ENCODE data around the gene CYB561.

Gene CYB561

GRCh38 chr17:63431939-63432804 is 13.9 kb downstream of the CYB561 start:
- DNase-seq: peak; percentile 88

GRCh38 chr17:63431618-63431938 is 14.5 kb downstream of the CYB561 start:
- no peak for DNase-seq

DNA sequence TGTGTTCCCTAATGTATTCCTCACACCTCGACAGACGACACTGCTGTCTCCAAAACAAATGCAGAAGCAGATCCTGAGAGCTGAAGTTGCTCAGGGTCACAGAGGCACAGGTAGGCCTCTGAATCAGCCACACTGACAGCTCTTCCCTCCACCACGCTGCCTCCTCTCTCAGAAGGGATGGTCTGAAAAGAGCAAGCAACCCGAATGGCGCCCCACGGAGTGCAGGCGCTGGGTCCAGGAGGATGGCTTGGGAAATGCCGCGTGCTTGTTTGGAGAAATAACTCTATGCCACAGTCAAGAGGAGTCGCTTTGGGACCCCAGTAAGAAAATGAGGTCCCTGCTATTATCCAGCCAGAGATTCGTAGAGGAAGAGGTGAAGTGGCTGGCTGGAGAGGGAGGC is 15.9 kb downstream of the CYB561 start:
- DNase-seq: no peak

GRCh38 chr17:63429766-63430165 is 16.3 kb downstream of the CYB561 start:
- no peak for DNase-seq

GRCh38 chr17:63426917-63427308 is 19.2 kb downstream of the CYB561 start:
- no peak for DNase-seq

- no peak for DNase-seq
These were observed 19.8 kb downstream of the CYB561 start for GRCh38 chr17:63426041-63426916.

GRCh38 chr17:63425483-63425882 is 20.6 kb downstream of the CYB561 start:
- peak; percentile 75 for DNase-seq

GRCh38 chr17:63423963-63424362 is 22.1 kb downstream of the CYB561 start:
- DNase-seq: no peak

DNA sequence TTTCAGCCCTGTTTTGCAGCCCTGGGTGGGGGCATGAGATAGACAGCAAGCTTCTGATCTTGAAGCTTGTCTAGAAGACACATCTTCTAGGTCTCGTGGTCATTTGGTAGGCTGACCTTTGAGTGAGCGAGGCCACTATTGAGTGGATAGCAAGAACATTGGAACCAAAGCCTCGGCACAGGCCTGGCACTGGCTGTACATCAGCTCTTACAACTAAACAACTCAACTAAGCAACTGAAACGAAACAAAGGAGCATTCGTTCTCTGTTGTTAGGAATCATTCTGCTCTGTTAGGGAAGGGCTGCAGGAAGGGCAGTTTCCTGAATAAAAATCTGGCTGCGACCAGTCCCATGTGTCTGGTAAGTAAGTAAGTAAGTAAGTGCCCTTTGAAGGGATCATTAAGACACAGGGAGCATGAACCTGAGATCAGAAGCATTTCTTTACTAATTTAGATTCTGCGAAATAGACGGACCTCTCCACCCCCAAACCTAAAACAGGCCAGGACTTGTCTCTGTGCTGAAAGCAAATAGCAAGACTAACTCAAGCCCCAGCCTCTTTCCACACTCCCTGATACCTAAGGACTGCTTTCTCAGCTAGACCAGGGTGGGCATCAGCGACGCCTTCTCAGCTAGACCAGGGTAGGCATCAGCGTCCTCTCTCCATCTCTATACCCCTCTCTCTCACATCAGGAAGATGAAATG is 22.7 kb downstream of the CYB561 start:
- DNase-seq: no peak

DNA sequence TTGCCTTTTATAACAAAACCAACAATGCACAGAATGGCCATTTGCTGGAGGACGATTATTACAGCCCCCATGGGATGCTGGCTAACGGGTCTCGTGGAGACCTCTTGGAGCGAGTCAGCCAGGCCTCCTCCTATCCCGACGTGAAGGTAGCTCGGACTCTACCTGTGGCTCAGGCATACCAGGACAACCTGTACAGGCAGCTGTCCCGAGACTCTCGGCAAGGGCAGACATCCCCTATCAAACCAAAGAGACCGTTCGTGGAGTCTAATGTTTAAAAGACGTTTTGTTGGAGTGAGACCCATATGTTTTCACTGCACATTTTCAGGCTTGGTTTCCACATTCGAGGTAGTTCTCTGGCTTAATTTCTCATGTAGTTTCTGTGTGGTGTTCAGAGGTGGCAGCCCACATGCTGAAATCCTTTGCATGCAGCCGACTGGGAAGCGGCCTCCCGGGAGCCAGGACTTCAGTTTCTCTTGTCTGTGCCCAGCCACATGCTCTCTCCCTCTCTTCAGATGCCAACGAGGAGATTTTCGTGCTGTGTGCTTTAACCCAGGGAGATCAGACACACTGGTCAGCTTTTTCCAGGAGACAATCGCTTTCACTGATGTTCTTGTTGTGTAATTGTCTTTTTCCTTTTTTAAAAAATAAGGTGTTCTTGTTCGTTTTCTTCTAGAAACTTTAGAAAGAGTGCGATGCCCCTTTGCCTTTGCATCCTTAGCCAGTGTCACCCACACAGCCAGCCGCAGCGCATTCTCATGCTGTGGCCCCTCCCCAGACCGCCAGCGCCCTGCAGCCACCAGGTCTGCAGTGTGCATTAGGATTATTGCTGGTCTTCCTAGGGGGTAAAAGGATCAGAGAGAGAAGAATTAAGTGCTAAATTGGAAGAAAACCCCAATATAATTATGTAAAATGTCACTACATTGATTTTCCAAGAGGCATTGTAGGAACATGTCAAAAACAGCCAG is 24.1 kb downstream of the CYB561 start:
- DNase-seq: no peak

- DNase-seq: no peak
These were observed 25.0 kb downstream of the CYB561 start for GRCh38 chr17:63420868-63421680.

GRCh38 chr17:63419949-63420867 is 25.9 kb downstream of the CYB561 start:
- no peak for DNase-seq

DNA sequence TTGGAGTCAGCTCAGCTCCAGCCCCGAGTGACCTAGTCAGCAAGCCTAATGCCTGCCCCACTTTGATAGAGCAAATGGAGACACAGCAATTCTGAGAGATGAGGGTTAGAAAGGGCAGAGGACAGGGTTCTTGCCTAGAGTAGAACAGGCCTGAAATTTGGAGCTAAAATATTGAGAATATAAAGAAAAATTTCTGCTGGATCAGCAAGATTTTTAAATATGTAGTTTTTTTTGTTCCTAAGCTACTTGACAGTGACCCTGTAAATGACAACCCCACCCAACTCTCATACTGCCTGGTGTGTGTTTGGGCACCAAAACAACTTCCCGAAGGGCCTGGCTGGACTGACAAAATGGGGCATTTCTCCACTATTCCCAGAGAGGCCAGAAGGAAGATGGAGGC is 26.7 kb downstream of the CYB561 start:
- DNase-seq: no peak

GRCh38 chr17:63418540-63418939 is 27.6 kb downstream of the CYB561 start:
- DNase-seq: no peak

- no peak for DNase-seq
These were observed 31.9 kb downstream of the CYB561 start for GRCh38 chr17:63414222-63414621.

DNA sequence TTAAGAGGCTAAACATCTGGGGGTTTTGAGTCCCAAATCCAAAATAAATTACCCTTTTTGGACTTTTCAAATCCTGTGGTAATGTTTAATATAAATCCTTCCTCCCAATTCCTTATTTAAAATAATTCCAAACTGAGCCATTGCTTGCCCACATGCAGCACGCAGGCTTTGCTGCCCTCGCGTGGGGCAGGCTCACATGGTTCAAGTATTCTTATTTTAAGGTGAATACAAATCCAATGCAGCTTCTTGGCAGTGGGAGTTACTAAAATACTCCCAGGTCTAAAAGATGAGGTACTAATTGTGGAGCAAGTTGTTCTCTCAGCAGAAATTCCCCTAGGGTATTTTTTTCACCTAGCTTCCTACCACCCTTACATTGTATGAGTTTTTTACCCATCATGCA is 33.0 kb downstream of the CYB561 start:
- DNase-seq: no peak

DNA sequence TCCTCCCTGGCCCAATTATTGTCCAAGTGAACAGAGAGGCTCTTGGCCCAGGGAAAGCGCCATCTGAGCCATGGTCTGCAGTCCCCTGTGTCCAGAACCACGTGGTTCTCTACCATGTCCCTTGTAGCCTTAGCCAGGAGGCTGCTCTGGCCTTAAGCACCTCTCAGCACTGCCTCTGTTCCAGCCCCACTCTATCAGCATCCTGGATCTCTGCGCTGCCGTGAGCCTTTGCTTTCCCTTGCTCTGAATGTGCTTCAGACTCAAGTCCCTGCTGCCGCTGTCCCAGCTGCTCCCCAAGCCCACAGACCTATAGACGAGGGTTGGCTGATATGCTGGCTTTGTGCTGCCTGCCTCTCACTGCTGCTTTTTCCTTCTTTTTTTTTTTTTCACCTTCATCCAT is 33.9 kb downstream of the CYB561 start:
- DNase-seq: no peak

GRCh38 chr17:63407741-63408330 is 38.3 kb downstream of the CYB561 start:
- no peak for DNase-seq

DNA sequence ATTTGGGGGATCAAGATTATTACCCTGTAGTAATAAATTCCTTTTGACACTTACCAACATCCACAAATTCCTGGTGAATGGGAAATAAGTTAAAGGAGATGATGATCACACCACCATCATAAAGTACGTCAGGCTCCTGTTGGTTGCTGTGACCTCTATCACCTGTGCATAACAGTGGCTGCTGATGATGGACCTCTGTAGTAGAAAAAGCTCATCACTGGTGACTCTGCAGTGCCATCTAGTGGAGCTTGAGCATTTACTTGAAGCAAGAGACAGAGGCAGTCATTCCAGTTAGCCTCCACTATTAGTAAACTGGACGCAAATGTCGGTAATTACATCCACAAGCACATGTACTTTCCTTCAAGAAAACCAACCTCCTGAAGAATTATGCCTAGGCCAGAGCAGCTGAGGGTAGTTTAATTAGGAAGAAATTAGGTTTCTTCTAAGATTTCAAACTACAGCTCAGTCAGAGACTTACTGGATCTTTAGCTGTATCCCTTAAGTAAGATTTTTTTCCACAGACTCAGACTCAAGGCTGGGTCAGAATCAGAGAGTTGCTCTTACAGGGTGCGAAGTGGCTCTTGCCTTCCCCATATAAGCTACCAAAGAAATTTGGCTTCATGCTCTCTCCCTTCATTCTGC is 39.3 kb downstream of the CYB561 start:
- peak; percentile 85 for DNase-seq
